ENCODE results near the gene DAAM2.

DNA sequence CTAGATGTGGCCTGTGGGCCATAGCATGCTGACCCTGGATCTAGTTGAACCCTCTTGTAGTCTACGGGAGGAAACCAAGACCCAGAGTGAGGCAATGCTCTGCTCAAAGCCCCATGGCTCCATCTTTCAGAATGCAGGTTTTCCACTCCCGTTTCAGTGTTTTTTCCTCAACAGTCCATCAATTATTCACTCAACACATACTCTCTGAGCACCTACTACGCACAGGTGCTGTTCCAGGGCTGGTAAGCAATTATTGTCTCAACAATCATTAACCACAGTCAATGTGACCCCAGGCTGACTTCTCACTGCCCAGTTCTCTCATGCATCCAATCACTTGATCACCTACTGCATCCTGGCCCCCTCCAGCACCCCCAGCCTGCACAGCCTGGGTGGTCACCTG lies 122.1 kb downstream of the DAAM2 start:
- TF ChIP-seq POLR2A (IDR thresholded peaks at IDR 0.05), result no peak
- TF ChIP-seq, protein P1, sequence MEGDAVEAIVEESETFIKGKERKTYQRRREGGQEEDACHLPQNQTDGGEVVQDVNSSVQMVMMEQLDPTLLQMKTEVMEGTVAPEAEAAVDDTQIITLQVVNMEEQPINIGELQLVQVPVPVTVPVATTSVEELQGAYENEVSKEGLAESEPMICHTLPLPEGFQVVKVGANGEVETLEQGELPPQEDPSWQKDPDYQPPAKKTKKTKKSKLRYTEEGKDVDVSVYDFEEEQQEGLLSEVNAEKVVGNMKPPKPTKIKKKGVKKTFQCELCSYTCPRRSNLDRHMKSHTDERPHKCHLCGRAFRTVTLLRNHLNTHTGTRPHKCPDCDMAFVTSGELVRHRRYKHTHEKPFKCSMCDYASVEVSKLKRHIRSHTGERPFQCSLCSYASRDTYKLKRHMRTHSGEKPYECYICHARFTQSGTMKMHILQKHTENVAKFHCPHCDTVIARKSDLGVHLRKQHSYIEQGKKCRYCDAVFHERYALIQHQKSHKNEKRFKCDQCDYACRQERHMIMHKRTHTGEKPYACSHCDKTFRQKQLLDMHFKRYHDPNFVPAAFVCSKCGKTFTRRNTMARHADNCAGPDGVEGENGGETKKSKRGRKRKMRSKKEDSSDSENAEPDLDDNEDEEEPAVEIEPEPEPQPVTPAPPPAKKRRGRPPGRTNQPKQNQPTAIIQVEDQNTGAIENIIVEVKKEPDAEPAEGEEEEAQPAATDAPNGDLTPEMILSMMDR (IDR thresholded peaks at IDR 0.05), result no peak

Data from right lobe of liver (tissue), 4 donors.